H1 (cell line): Measurements from ENCODE around the gene CSE1L. TPM values are rescaled to one million over a fixed set of nuclear protein-coding genes. Genes with fewer than 3 reads are reported as not detected.

Source experiments
- CTCF ChIA-PET: fragments of 300-600 bp; sonication (Branson Sonifier 250); formaldehyde crosslinking; loops from one replicate; lab custom pipeline; 2021; ENCODE audit not compliant: partially characterized antibody; lab: Charles Lee
- POLR2A ChIA-PET: fragments of 300-600 bp; sonication (Branson Sonifier 250); formaldehyde crosslinking; loops from one replicate; lab custom pipeline; 2021; ENCODE audit warnings: inconsistent platforms; ENCODE audit not compliant: partially characterized antibody; lab: Charles Lee
- DNase-seq, 2 experiments: peaks; one replicate each; pipeline versions ENCODE4 v3.0.0 to v3.0.0-alpha.2; 2010 to 2022; ENCODE audit warnings: low spot score in 2 of 2, low read depth in 1 of 2, mixed read lengths in 1 of 2
- FAIRE-seq: peaks from 2 replicates; lab custom pipeline; 2011; peaks lifted over from hg19 to GRCh38; lab: Jason Lieb, UNC
- H2AFZ ChIP-seq: 2 replicates; pipeline ENCODE4 v1.8.1; 2012; ENCODE audit warnings: low read length, inconsistent platforms
- H2AK5ac ChIP-seq: 2 replicates; pipeline ENCODE4 v1.6.1; 2013; ENCODE audit warnings: low read depth, low read length
- H2BK120ac ChIP-seq: replicated peaks from 2 replicates; pipeline ENCODE3; 2013; ENCODE audit warnings: low read depth, low read length, inconsistent platforms
- H2BK12ac ChIP-seq: 2 replicates; pipeline ENCODE4 v1.6.1; 2013; ENCODE audit warnings: low read depth, low read length
- H2BK15ac ChIP-seq: 2 replicates; pipeline ENCODE4 v1.6.1; 2013; ENCODE audit warnings: low read length
- H2BK20ac ChIP-seq: 2 replicates; pipeline ENCODE4 v1.6.1; 2013; ENCODE audit warnings: low read length
- H2BK5ac ChIP-seq: 2 replicates; pipeline ENCODE4 v1.6.1; 2013; ENCODE audit warnings: low read depth, low read length
- H3K14ac ChIP-seq: 2 replicates; pipeline ENCODE4 v1.6.1; 2013; ENCODE audit warnings: inconsistent platforms; ENCODE audit not compliant: insufficient read length
- H3K18ac ChIP-seq: 2 replicates; pipeline ENCODE4 v1.6.1; 2013; ENCODE audit warnings: low read length; ENCODE audit errors: extremely low read depth
- H3K23ac ChIP-seq: 2 replicates; pipeline ENCODE4 v1.6.1; 2013; ENCODE audit warnings: inconsistent platforms; ENCODE audit not compliant: insufficient read length
- H3K23me2 ChIP-seq: 2 replicates; pipeline ENCODE4 v1.6.1; 2013; ENCODE audit warnings: low read depth, low read length
- H3K27ac ChIP-seq: 2 replicates; pipeline ENCODE4 v1.6.1; 2011; ENCODE audit warnings: low read depth, low read length, inconsistent platforms
- H3K27me3 ChIP-seq, 4 experiments: replicated peaks in 1 of 4; 1 replicate in 1 of 4; 2 replicates in 3 of 4; pipeline versions ENCODE4 v1.6.1 to v1.8.1; 2011 to 2013; ENCODE audit warnings: low read length in 3 of 4, mild to moderate bottlenecking in 3 of 4, inconsistent platforms in 2 of 4, mixed read lengths in 2 of 4, moderate library complexity in 1 of 4; ENCODE audit not compliant: control insufficient read depth in 3 of 4, insufficient read depth in 3 of 4; ENCODE audit errors: extremely low read depth in 1 of 4
- H3K36me3 ChIP-seq, 4 experiments: 2 replicates each; pipeline versions ENCODE4 v1.6.1 to v1.8.1; 2011 to 2013; ENCODE audit warnings: mild to moderate bottlenecking in 4 of 4, low read length in 3 of 4, moderate library complexity in 2 of 4, control low read depth in 1 of 4, inconsistent platforms in 1 of 4; ENCODE audit not compliant: insufficient read depth in 4 of 4, control insufficient read depth in 2 of 4
- H3K4ac ChIP-seq: replicated peaks from 2 replicates; pipeline ENCODE3; 2013; ENCODE audit warnings: low read length, low read depth, mixed read lengths, inconsistent platforms; ENCODE audit not compliant: insufficient read length
- H3K4me1 ChIP-seq, 4 experiments: replicated peaks in 1 of 4; 1 replicate in 1 of 4; 2 replicates in 3 of 4; pipeline versions ENCODE4 v1.6.1 to v1.8.1; 2011 to 2013; ENCODE audit warnings: low read length in 3 of 4, inconsistent platforms in 2 of 4, mixed read lengths in 1 of 4; ENCODE audit not compliant: insufficient read depth in 4 of 4, control insufficient read depth in 3 of 4
- H3K4me2 ChIP-seq, 2 experiments: 2 replicates each; pipeline versions ENCODE4 v1.6.1 to v1.8.1; 2011 to 2013; ENCODE audit warnings: low read depth in 2 of 2, low read length in 2 of 2, control low read depth in 1 of 2, inconsistent platforms in 1 of 2, mild to moderate bottlenecking in 1 of 2; ENCODE audit not compliant: insufficient read depth in 1 of 2
- H3K4me3 ChIP-seq, 4 experiments: fragments of 200-600, 300-600 bp in 1 of 4; sonication (generic), shearing (Covaris generic), sonication (Bioruptor Twin) in 1 of 4; 2 replicates each; pipeline versions ENCODE4 v1.5.1 to v1.8.1; 2011 to 2016; ENCODE audit warnings: low read length in 4 of 4, low read depth in 3 of 4, control low read depth in 2 of 4, inconsistent platforms in 2 of 4, mild to moderate bottlenecking in 2 of 4, mixed read lengths in 1 of 4, moderate library complexity in 1 of 4; ENCODE audit not compliant: insufficient read depth in 2 of 4; ENCODE audit errors: extremely low read depth in 1 of 4
- H3K56ac ChIP-seq: replicated peaks from 2 replicates; pipeline ENCODE3; 2013; ENCODE audit warnings: low read depth, mild to moderate bottlenecking, mixed read lengths, low read length, inconsistent platforms; ENCODE audit not compliant: insufficient read length
- H3K79me1 ChIP-seq: 2 replicates; pipeline ENCODE4 v1.6.1; 2013; ENCODE audit warnings: low read depth, low read length, control low read depth
- H3K79me2 ChIP-seq, 2 experiments: 2 replicates each; pipeline versions ENCODE4 v1.6.1 to v1.8.1; 2012 to 2013; ENCODE audit warnings: low read length in 2 of 2, mild to moderate bottlenecking in 2 of 2, inconsistent platforms in 1 of 2; ENCODE audit not compliant: insufficient read depth in 2 of 2, control insufficient read depth in 1 of 2
- H3K9ac ChIP-seq, 4 experiments: replicated peaks in 1 of 4; 1 replicate in 1 of 4; 2 replicates in 3 of 4; pipeline versions ENCODE4 v1.6.1 to v1.8.1; 2011 to 2013; ENCODE audit warnings: low read depth in 3 of 4, low read length in 3 of 4, control low read depth in 2 of 4, mild to moderate bottlenecking in 2 of 4, moderate library complexity in 2 of 4, inconsistent platforms in 1 of 4; ENCODE audit errors: extremely low read depth in 1 of 4
- H3K9me3 ChIP-seq, 2 experiments: 2 replicates each; pipeline versions ENCODE4 v1.6.1 to v1.8.1; 2012 to 2013; ENCODE audit warnings: mild to moderate bottlenecking in 2 of 2, moderate library complexity in 2 of 2, control low read depth in 1 of 2, inconsistent platforms in 1 of 2, low read depth in 1 of 2, low read length in 1 of 2, mixed read lengths in 1 of 2; ENCODE audit not compliant: insufficient read depth in 2 of 2
- H4K20me1 ChIP-seq, 2 experiments: replicated peaks in 1 of 2; 2 replicates each; pipeline versions ENCODE3 to v1.8.1; 2011 to 2013; ENCODE audit warnings: inconsistent platforms in 2 of 2, low read length in 2 of 2, mild to moderate bottlenecking in 1 of 2; ENCODE audit not compliant: insufficient read depth in 2 of 2, control insufficient read depth in 1 of 2
- H4K5ac ChIP-seq: 2 replicates; pipeline ENCODE4 v1.6.1; 2013; ENCODE audit warnings: low read length, low read depth, mixed read lengths, inconsistent platforms; ENCODE audit not compliant: insufficient read length
- H4K8ac ChIP-seq: 2 replicates; pipeline ENCODE4 v1.8.0; 2013; ENCODE audit warnings: mild to moderate bottlenecking, moderate library complexity, low read length, inconsistent platforms; ENCODE audit not compliant: insufficient read depth; ENCODE audit errors: extremely low read depth
- H4K91ac ChIP-seq: replicated peaks from 2 replicates; pipeline ENCODE3; 2013; ENCODE audit warnings: low read length, mixed read lengths, inconsistent platforms; ENCODE audit not compliant: insufficient read length
- NRF1 ChIP-seq: IDR thresholded peaks from 2 replicates; pipeline ENCODE4 v1.6.1; 2011; ENCODE audit warnings: mild to moderate bottlenecking, low read depth, low read length, improper control_type of control experiment
- TAF1 ChIP-seq: IDR thresholded peaks from 2 replicates; pipeline ENCODE4 v1.6.1; 2011; ENCODE audit warnings: mild to moderate bottlenecking, low read depth, low read length
- WGBS, 2 experiments: shearing (Covaris generic) in 1 of 2; methylation state at CpG; one replicate each; pipeline versions ENCODE4 v1.1.6 to v1.1.7; 2013 to 2015; ENCODE audit warnings: low lambda C conversion rate in 2 of 2, mixed read lengths in 2 of 2, inconsistent platforms in 1 of 2, low coverage in 1 of 2, missing lambda C conversion rate in 1 of 2; ENCODE audit not compliant: insufficient replicate concordance in 2 of 2, insufficient coverage in 1 of 2, insufficient read length in 1 of 2; ENCODE audit errors: extremely low coverage in 1 of 2, missing lambda C conversion rate in 1 of 2; 5-methylcytosine and 5-hydroxymethylcytosine counted together
- polyA plus RNA-seq, 7 experiments: library from polyadenylated mRNA; depleted of rRNA in 3 of 7; stranded (reverse) in 5 of 7; unstranded in 2 of 7; fragments of >200 nt in 5 of 7; fragments of 200-250 nt in 2 of 7; gene quantifications; 1 replicate in 5 of 7; 2 replicates in 1 of 7; 4 replicates in 1 of 7; pipeline versions ENCODE4 v1.2.1 to v1.2.3, GENCODE V29; 2011 to 2013; ENCODE audit warnings: missing spikeins in 2 of 7, mixed read lengths in 2 of 7
- total RNA-seq: library from RNA; stranded (reverse); fragmentation: NEBNext Ultra II Directional; extraction: Animal tissue kit (Norgen Biotek cat#: 25700); gene quantifications from 2 replicates; pipeline ENCODE4 v1.2.1, GENCODE V29; 2021

The CSE1L gene
- total and polyA plus RNA-seq, 2 of the 8 experiments (the other 6 are each of a cell fraction or from before 2014, with no cell fraction given) = 94.1 to 269 TPM

- no peak overlapping the region for H3K4ac ChIP-seq
- no peak overlapping the region for H2BK20ac ChIP-seq
- 0 out of 2 replicates have a peak overlapping the region, but pooled peaks have one; percentile 37 for H4K8ac ChIP-seq
- H3K79me2 ChIP-seq = peaks cover 38 to 39% of the 10 kb centered on the region in 2 experiments
- peaks cover 5 to 10% of the 10 kb centered on the region in 2 experiments for H4K20me1 ChIP-seq
- H2AFZ ChIP-seq = peak overlapping the region; percentile 75; the same call in 1 of the 2 replicates
- no peak overlapping the region for H3K23ac ChIP-seq
- H2BK15ac ChIP-seq = no peak overlapping the region
- FAIRE-seq (no peak), DNase-seq (no peak)
- H4K5ac ChIP-seq = no peak overlapping the region
- H3K79me1 ChIP-seq = no peaks in the 10 kb centered on the region
- H2BK12ac ChIP-seq = no peak overlapping the region; the same call in 1 of the 2 replicates
- H3K27ac ChIP-seq = peak overlapping the region; percentile 33; the same call in 1 of the 2 replicates
- H3K9ac ChIP-seq = peak overlapping the region in 3 of 4 experiments; percentile 83 to 100 (median 100); a peak in 6 of 7 replicates
- H3K9me3 ChIP-seq = no peaks in the 10 kb centered on the region
- CTCF ChIA-PET = interaction anchor here (2.3 kb wide), 1 partner anchor 17 kb away, joined by 8 read pairs; no protein-coding TSS in a partner anchor
- H3K4me2 ChIP-seq = peak overlapping the region; percentile 86 to 91
- H3K56ac ChIP-seq = no peak overlapping the region
- no peak for TF ChIP-seq NRF1
- no peak for TF ChIP-seq TAF1
- no peaks in the 10 kb centered on the region for H3K27me3 ChIP-seq
- H3K23me2 ChIP-seq = peaks cover 10% of the 10 kb centered on the region; the same call in 1 of the 2 replicates
- H2BK120ac ChIP-seq = no peak overlapping the region
- H3K14ac ChIP-seq = no peak overlapping the region
- H3K18ac ChIP-seq = no peak overlapping the region
- POLR2A ChIA-PET = interaction anchor here (0.8 to 3.1 kb wide), 18 partner anchors 8 to 232 kb away, joined by 3 to 57 read pairs (median 6); partner anchors contain the start of genes ARFGEF2, DDX27 and ZNFX1
- peak overlapping the region; percentile 64; the same call in 1 of the 2 replicates for H2BK5ac ChIP-seq
- peaks cover 0 to 6% (median 2%) of the 10 kb centered on the region in 4 experiments; a peak in 3 of 7 replicates for H3K4me1 ChIP-seq
- WGBS, 2 experiments = 43% methylated on average over 12 of the region's 12 CpGs; no CpG with 5 or more reads in 1 of the 2 experiments
- peak overlapping the region; percentile 22 for H4K91ac ChIP-seq
- H3K4me3 ChIP-seq = peak overlapping the region; percentile 95 to 99 (median 98)
- peaks cover 0 to 14% (median 2%) of the 10 kb centered on the region in 4 experiments; a peak in 2 of 8 replicates for H3K36me3 ChIP-seq
- no peak overlapping the region for H2AK5ac ChIP-seq
Measured at GRCh38 chr20:49045440-49046086, 549 bp upstream of the CSE1L start.
